C4-2B (cell line): ENCODE results near the gene AUTS2.

ENCODE experiments used
- CTCF ChIP-seq: fragments of 450-650 bp; conservative IDR thresholded peaks from 2 replicates; pipeline ENCODE4 v1.5.1; 2017; ENCODE audit warnings: mild to moderate bottlenecking
- ZFX ChIP-seq: fragments of 450-650 bp; IDR thresholded peaks from 2 replicates; pipeline ENCODE4 v1.6.1; 2017

- TF ChIP-seq CTCF (no peak), ZFX (no peak)
These were observed 802.6 kb downstream of the AUTS2 start for GRCh38 chr7:70400829-70401380.
